Hepatocyte (in vitro differentiated cells): Measurements from ENCODE around the gene KLK8. TPM values are rescaled to one million over a fixed set of nuclear protein-coding genes. Genes with fewer than 3 reads are reported as not detected.

Experiments
- DNase-seq: peaks from one replicate; pipeline ENCODE4 v3.0.0-alpha.2; 2016; ENCODE audit warnings: low spot score
- H2AFZ ChIP-seq: fragments of 200-600 bp; sonication (generic); 2 replicates; pipeline ENCODE4 v1.6.0; 2016; ENCODE audit warnings: antibody characterized with exemption, mild to moderate bottlenecking
- H3K27ac ChIP-seq: fragments of 200-600 bp; sonication (generic); 2 replicates; pipeline ENCODE4 v1.5.1; 2016; ENCODE audit warnings: mild to moderate bottlenecking
- H3K27me3 ChIP-seq: fragments of 200-600 bp; sonication (generic); 2 replicates; pipeline ENCODE4 v1.6.1; 2016
- H3K36me3 ChIP-seq: fragments of 200-600 bp; sonication (generic); replicated peaks from 2 replicates; pipeline ENCODE4 v1.5.1; 2016; ENCODE audit warnings: low read depth; ENCODE audit not compliant: insufficient read depth
- H3K4me1 ChIP-seq: fragments of 200-600 bp; sonication (generic); 2 replicates; pipeline ENCODE4 v1.5.1; 2016; ENCODE audit warnings: mild to moderate bottlenecking, moderate library complexity; ENCODE audit not compliant: insufficient read depth
- H3K4me2 ChIP-seq: fragments of 200-600 bp; sonication (generic); 2 replicates; pipeline ENCODE4 v1.6.0; 2016
- H3K4me3 ChIP-seq: fragments of 200-600 bp; sonication (generic); 2 replicates; pipeline ENCODE4 v1.5.1; 2016; ENCODE audit warnings: mild to moderate bottlenecking
- H3K79me2 ChIP-seq: fragments of 200-600 bp; sonication (generic); 2 replicates; pipeline ENCODE4 v1.6.0; 2017; ENCODE audit warnings: mild to moderate bottlenecking
- H3K9me2 ChIP-seq: fragments of 200-600 bp; sonication (generic); replicated peaks from 2 replicates; pipeline ENCODE4 v1.6.0; 2017; ENCODE audit warnings: mild to moderate bottlenecking; ENCODE audit not compliant: insufficient read depth
- H3K9me3 ChIP-seq: fragments of 200-600 bp; sonication (generic); 2 replicates; pipeline ENCODE4 v1.5.1; 2016; ENCODE audit warnings: low read depth, mild to moderate bottlenecking
- H4K20me1 ChIP-seq: fragments of 200-600 bp; sonication (generic); 2 replicates; pipeline ENCODE4 v1.6.0; 2016; ENCODE audit warnings: mild to moderate bottlenecking; ENCODE audit not compliant: insufficient read depth, poor library complexity, severe bottlenecking
- EZH2 ChIP-seq: fragments of 200-600 bp; sonication (generic); IDR thresholded peaks from 2 replicates; pipeline ENCODE4 v1.6.1; 2016; ENCODE audit warnings: antibody characterized with exemption, mild to moderate bottlenecking, borderline replicate concordance
- EZH2phosphoT487 ChIP-seq: fragments of 200-600 bp; sonication (generic); IDR thresholded peaks from one replicate; pipeline ENCODE4 v1.6.1; 2018; ENCODE audit warnings: antibody characterized with exemption, mild to moderate bottlenecking, low read depth, moderate library complexity; ENCODE audit not compliant: unreplicated experiment, severe bottlenecking
- WGBS: methylation state at CpG from one replicate; pipeline ENCODE4 v1.1.6; 2016; ENCODE audit warnings: low lambda C conversion rate; ENCODE audit errors: missing lambda C conversion rate; 5-methylcytosine and 5-hydroxymethylcytosine counted together
- polyA plus RNA-seq: library from polyadenylated mRNA; unstranded; fragments of >200 nt; fragmentation: Nextera tagmentation; extraction: Ambion mirVana; gene quantifications from 2 replicates; pipeline ENCODE4 v1.2.1, GENCODE V29; 2016
- total RNA-seq: library from RNA; depleted of rRNA; stranded (reverse); fragments of >200 nt; gene quantifications from 2 replicates; pipeline ENCODE4 v1.2.3, GENCODE V29; 2014
- TF ChIP-seq, protein P1 (sequence below): fragments of 200-600 bp; sonication (generic); IDR thresholded peaks from 2 replicates; pipeline ENCODE4 v1.5.1; 2016; ENCODE audit warnings: antibody characterized with exemption, mild to moderate bottlenecking; ENCODE audit not compliant: poor library complexity

Gene KLK8
- total and polyA plus RNA-seq, 2 experiments from 2014 or later, result 0.87 to 5.4 TPM

DNA sequence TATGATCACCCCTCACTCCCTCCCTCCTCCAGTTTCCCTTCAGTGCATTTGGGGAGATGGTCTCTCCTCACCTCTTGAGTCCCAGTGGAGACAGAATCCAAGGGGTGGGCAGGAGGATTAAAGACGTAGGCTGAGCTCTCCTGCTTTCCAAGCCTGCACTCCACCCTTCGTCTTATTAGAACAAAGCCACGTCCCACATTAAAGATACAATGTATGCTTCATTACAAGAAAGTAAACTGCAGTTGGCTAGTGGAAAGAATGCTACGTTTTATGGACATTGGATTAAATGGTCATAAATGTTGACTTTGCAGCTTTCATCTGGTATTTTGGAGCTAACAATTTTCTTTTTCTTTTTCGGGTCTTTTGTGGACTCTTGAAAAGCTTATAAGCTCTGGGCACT lies 26.5 kb upstream of the KLK8 start:
- H3K36me3 ChIP-seq, result no peaks in the 10 kb centered on the region
- TF ChIP-seq EZH2 (no peak), EZH2phosphoT487 (no peak)
- TF ChIP-seq, protein P1, sequence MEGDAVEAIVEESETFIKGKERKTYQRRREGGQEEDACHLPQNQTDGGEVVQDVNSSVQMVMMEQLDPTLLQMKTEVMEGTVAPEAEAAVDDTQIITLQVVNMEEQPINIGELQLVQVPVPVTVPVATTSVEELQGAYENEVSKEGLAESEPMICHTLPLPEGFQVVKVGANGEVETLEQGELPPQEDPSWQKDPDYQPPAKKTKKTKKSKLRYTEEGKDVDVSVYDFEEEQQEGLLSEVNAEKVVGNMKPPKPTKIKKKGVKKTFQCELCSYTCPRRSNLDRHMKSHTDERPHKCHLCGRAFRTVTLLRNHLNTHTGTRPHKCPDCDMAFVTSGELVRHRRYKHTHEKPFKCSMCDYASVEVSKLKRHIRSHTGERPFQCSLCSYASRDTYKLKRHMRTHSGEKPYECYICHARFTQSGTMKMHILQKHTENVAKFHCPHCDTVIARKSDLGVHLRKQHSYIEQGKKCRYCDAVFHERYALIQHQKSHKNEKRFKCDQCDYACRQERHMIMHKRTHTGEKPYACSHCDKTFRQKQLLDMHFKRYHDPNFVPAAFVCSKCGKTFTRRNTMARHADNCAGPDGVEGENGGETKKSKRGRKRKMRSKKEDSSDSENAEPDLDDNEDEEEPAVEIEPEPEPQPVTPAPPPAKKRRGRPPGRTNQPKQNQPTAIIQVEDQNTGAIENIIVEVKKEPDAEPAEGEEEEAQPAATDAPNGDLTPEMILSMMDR, result no peak
- H3K4me2 ChIP-seq, result no peak overlapping the region
- H4K20me1 ChIP-seq, result no peaks in the 10 kb centered on the region
- H3K79me2 ChIP-seq, result no peaks in the 10 kb centered on the region
- H3K4me3 ChIP-seq, result no peak overlapping the region
- DNase-seq, result no peak
- H3K27ac ChIP-seq, result no peak overlapping the region
- peaks cover 2% of the 10 kb centered on the region for H3K27me3 ChIP-seq
- no peak overlapping the region for H2AFZ ChIP-seq
- no peaks in the 10 kb centered on the region for H3K4me1 ChIP-seq
- WGBS, result 57% methylated on average over 5 of the region's 5 CpGs
- no peaks in the 10 kb centered on the region for H3K9me3 ChIP-seq
- no peaks in the 10 kb centered on the region for H3K9me2 ChIP-seq

DNA sequence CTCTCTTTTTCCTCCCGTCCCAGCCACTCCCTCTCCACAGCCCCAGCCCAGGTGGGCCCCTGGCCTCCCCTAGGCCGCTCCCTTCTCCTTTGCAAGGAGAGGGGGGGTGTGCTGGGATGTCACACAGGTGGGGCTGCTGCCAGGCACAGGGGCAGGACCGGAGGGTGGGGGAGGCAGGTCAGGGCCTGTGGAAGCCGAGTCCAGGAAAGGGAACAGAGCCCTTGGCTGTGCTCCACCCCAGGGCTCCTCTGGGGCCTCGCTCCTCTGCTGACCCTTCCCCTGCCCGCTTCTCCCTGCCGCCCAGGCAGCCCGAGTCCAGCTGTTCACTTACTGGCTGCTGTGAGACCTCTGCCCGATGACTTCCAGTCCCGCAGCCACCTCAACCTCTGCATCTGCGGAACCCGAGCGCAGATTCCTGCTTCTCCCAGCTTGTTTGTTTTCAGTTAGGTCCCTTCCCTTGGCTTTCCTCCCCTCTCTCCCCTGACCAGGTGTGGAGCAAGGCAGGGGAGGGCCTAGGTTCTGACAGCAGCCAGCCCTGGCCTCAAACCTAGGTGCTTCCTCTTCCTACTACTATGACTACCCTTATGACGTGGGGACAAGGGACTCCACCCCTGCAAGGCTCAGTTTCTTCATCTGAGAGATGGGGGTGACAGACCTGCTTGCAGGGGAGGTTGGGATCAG lies 25.9 kb upstream of the KLK8 start:
- 61% methylated on average over 14 of the region's 14 CpGs for WGBS
- Histone ChIP-seq H3K27me3 (peaks cover 2% of the 10 kb centered on the region), H3K4me3 (no peak overlapping the region)

DNA sequence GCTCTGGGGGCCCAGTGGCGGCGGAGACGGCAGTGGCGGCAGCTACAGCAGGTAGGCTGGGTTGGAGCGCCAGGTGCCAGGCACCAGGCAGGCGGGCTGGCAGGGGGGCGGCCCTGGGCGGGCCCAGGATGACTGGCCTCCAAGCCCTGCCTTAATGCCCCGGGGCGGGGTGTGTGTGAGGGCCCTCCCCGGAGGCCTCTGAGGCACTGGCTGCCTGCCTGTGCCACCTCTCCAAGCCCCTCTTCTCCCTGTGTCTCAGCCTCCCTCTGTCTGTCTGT lies 25.1 kb upstream of the KLK8 start, which contains the start of gene KLK11:
TSS of gene KLK11 (minus strand) at position 63 of the 278 bp plus-strand sequence. CDS start 985 bp downstream, outside the sequence.
- Histone ChIP-seq H3K27me3 (peaks cover 2% of the 10 kb centered on the region), H3K4me1 (no peaks in the 10 kb centered on the region), H2AFZ (no peak within 1 kb of the TSS), H3K4me3 (no peak within 1 kb of the TSS), H3K9me2 (no peaks in the 10 kb centered on the region), H3K36me3 (no peaks in the 10 kb centered on the region), H4K20me1 (no peaks in the 10 kb centered on the region), H3K4me2 (no peak within 1 kb of the TSS), H3K9me3 (no peaks in the 10 kb centered on the region), H3K27ac (no peak within 1 kb of the TSS), H3K79me2 (no peaks in the 10 kb centered on the region)
- DNase-seq, result no peak
- 71% methylated on average over 2 of the region's 11 CpGs for WGBS
- TF ChIP-seq, protein P1, result no peak
- TF ChIP-seq EZH2phosphoT487 (no peak), EZH2 (no peak)

More for the DNA sequence above, 25.9 kb upstream of the KLK8 start:
- no peaks in the 10 kb centered on the region for H3K4me1 ChIP-seq
- no peaks in the 10 kb centered on the region for H3K36me3 ChIP-seq
- no peak overlapping the region for H2AFZ ChIP-seq
- no peak for DNase-seq
- no peak overlapping the region for H3K4me2 ChIP-seq
- H3K79me2 ChIP-seq, result no peaks in the 10 kb centered on the region
- no peaks in the 10 kb centered on the region for H3K9me3 ChIP-seq
- no peaks in the 10 kb centered on the region for H3K9me2 ChIP-seq
- H4K20me1 ChIP-seq, result no peaks in the 10 kb centered on the region
- TF ChIP-seq, protein P1, result no peak
- no peak for TF ChIP-seq EZH2
- no peak for TF ChIP-seq EZH2phosphoT487
- H3K27ac ChIP-seq, result no peak overlapping the region
